ENCODE results near the gene MPND. TPM values are rescaled to one million over a fixed set of nuclear protein-coding genes. Genes with fewer than 3 reads are reported as not detected.

The MPND gene
- total and polyA plus RNA-seq, 2 of the 13 experiments (the other 11 are each of a cell fraction or from before 2014, with no cell fraction given): 10.8 to 15.8 TPM

- Histone ChIP-seq H3K4me2 (ENCODE audit: low read depth, low read length) (no peak overlapping the region), H3K36me3 (replicated peaks in 1 of 2; ENCODE audit: control insufficient read depth in 1 of 2, insufficient read depth in 2 of 2, low read length in 2 of 2) (peaks cover 19 to 44% of the 10 kb centered on the region in 2 experiments; a peak in 4 of 5 replicates), H3K9me3 (ENCODE audit: low read length) (no peaks in the 10 kb centered on the region), H3K4me1 (ENCODE audit: insufficient read depth, low read length) (no peaks in the 10 kb centered on the region), H3K9ac (ENCODE audit: insufficient read depth, low read depth, low read length) (no peak overlapping the region), H3K27me3 (ENCODE audit: control insufficient read depth in 1 of 2, insufficient read depth in 2 of 2, low read length in 2 of 2) (no peaks in the 10 kb centered on the region), H4K20me1 (ENCODE audit: insufficient read depth, low read length) (no peaks in the 10 kb centered on the region), H3K79me2 (ENCODE audit: insufficient read depth, low read length) (no peaks in the 10 kb centered on the region), H3K27ac (ENCODE audit: extremely low read length, insufficient read depth, low read length) (no peak overlapping the region), H2AFZ (ENCODE audit: low read length) (no peak overlapping the region), H3K4me3 (replicated peaks in 1 of 3; ENCODE audit: insufficient read depth in 1 of 3, low read depth in 2 of 3, low read length in 3 of 3) (no peak overlapping the region)
- intact Hi-C loops (cut with micrococcal nuclease; ENCODE audit: unreplicated experiment): no loop called here
- no peak; the same call in 2 of the 3 replicates for ATAC-seq
- FAIRE-seq: no peak
- ChIA-PET CTCF (ENCODE audit: low intra/inter-chr PET ratio, low total read pairs) (no interaction called here), POLR2A (interaction anchor here (1.1 to 3.2 kb wide), 3 partner anchors 16 to 28 kb away, joined by 3 to 11 read pairs (median 10); partner anchors contain the start of gene MPND)
- WGBS (ENCODE audit: low lambda C conversion rate): 95% methylated on average over 4 of the region's 13 CpGs
- TF ChIP-seq POLR2A (IDR thresholded peaks at IDR 0.05; ENCODE audit: insufficient read depth in 1 of 2, low read depth in 2 of 2, low read length in 2 of 2) (peak in 1 of 2 experiments; percentile 45; a peak in 2 of 4 replicates), RBM22 (optimal IDR thresholded peaks at IDR 0.05; ENCODE audit: low read length) (peak; percentile 8), ZNF703 (CRISPR knock-in tag; IDR thresholded peaks at IDR 0.05; ENCODE audit: borderline replicate concordance) (no peak), AGO2 (optimal IDR thresholded peaks at IDR 0.05; ENCODE audit: low read depth, low read length) (peak; percentile 90), THAP9 (CRISPR knock-in tag; IDR thresholded peaks at IDR 0.05; ENCODE audit: borderline replicate concordance) (no peak), HMG20A (CRISPR knock-in tag; IDR thresholded peaks at IDR 0.05; ENCODE audit: borderline replicate concordance) (no peak), HNRNPL (IDR thresholded peaks at IDR 0.05; ENCODE audit: low read depth, low read length) (0 out of 2 replicates have a peak, but pooled peaks have one; percentile 5), EHMT2 (IDR thresholded peaks at IDR 0.05; ENCODE audit: borderline replicate concordance, low read depth, low read length) (no peak), ZNF672 (CRISPR knock-in tag; IDR thresholded peaks at IDR 0.05) (no peak), PAF1 (CRISPR knock-in tag; IDR thresholded peaks at IDR 0.05) (no peak), THYN1 (CRISPR knock-in tag; IDR thresholded peaks at IDR 0.05; ENCODE audit: borderline replicate concordance, low read depth) (no peak), RBFOX2 (IDR thresholded peaks at IDR 0.05; ENCODE audit: low read depth, low read length) (peak; percentile 47; the same call in 1 of the 2 replicates), E2F1 (CRISPR knock-in tag; IDR thresholded peaks at IDR 0.05) (no peak), FOXK1 (CRISPR knock-in tag; IDR thresholded peaks at IDR 0.05; ENCODE audit: borderline replicate concordance, low read depth) (no peak), ZNF34 (CRISPR knock-in tag; IDR thresholded peaks at IDR 0.05; ENCODE audit: borderline replicate concordance) (no peak)
- BruUV-seq (replicated peaks): no TSS peak
- in situ Hi-C loops (cut with HindIII; ENCODE audit: extremely low pct_ligation_motif_present, low pct_unique_long_range_greater_than_20kb): no loop called here
- no peak for DNase-seq (ENCODE audit: low spot score)
These were observed 16.3 kb downstream of the MPND start for GRCh38 chr19:4359627-4360000.

Measured in HepG2 (cell line).